Measurements from ENCODE around the gene SRSF7. TPM values are rescaled to one million over a fixed set of nuclear protein-coding genes. Genes with fewer than 3 reads are reported as not detected.

The SRSF7 gene
- total and polyA plus RNA-seq, 2 donors from 2014 or later, result 74.1 to 123 TPM

- no peaks in the 10 kb centered on the region for H3K9me3 ChIP-seq (ENCODE audit: control insufficient read depth in 2 of 3, insufficient read depth in 1 of 3, low read length in 3 of 3)
- H3K9ac ChIP-seq (ENCODE audit: low read length in 3 of 3), result no peak overlapping the region
- no peaks in the 10 kb centered on the region for H3K27me3 ChIP-seq (ENCODE audit: control insufficient read depth, insufficient read depth, low read length)
- no peaks in the 10 kb centered on the region for H3K36me3 ChIP-seq (ENCODE audit: control insufficient read depth in 2 of 3, insufficient read depth in 3 of 3, low read length in 3 of 3)
- FAIRE-seq (no peak), DNase-seq (peak in 2 of 5 donors; percentile 21 to 71)
- H3K27ac ChIP-seq (ENCODE audit: low read depth in 2 of 2, low read length in 2 of 2), result no peak overlapping the region
- TF ChIP-seq, protein P1, sequence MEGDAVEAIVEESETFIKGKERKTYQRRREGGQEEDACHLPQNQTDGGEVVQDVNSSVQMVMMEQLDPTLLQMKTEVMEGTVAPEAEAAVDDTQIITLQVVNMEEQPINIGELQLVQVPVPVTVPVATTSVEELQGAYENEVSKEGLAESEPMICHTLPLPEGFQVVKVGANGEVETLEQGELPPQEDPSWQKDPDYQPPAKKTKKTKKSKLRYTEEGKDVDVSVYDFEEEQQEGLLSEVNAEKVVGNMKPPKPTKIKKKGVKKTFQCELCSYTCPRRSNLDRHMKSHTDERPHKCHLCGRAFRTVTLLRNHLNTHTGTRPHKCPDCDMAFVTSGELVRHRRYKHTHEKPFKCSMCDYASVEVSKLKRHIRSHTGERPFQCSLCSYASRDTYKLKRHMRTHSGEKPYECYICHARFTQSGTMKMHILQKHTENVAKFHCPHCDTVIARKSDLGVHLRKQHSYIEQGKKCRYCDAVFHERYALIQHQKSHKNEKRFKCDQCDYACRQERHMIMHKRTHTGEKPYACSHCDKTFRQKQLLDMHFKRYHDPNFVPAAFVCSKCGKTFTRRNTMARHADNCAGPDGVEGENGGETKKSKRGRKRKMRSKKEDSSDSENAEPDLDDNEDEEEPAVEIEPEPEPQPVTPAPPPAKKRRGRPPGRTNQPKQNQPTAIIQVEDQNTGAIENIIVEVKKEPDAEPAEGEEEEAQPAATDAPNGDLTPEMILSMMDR (IDR thresholded peaks at IDR 0.05; ENCODE audit: borderline replicate concordance, extremely low read depth, insufficient read depth), result no peak
- intact Hi-C loops (cut with DNase I), result no loop called here
- peaks cover 0 to 5% (median 4%) of the 10 kb centered on the region in 3 donors for H3K4me1 ChIP-seq (ENCODE audit: control insufficient read depth in 2 of 3, insufficient read depth in 2 of 3, low read depth in 1 of 3, low read length in 3 of 3)
- no peak overlapping the region for H3K4me3 ChIP-seq (ENCODE audit: low read length in 3 of 3)
Measured at GRCh38 chr2:38775921-38776225, 24.7 kb upstream of the SRSF7 start.

- Histone ChIP-seq H3K4me3 (ENCODE audit: low read length in 3 of 3) (no peak overlapping the region), H3K27ac (ENCODE audit: low read depth in 2 of 2, low read length in 2 of 2) (no peak overlapping the region), H3K4me1 (ENCODE audit: control insufficient read depth in 2 of 3, insufficient read depth in 2 of 3, low read depth in 1 of 3, low read length in 3 of 3) (peaks cover 0 to 5% (median 4%) of the 10 kb centered on the region in 3 donors), H3K36me3 (ENCODE audit: control insufficient read depth in 2 of 3, insufficient read depth in 3 of 3, low read length in 3 of 3) (no peaks in the 10 kb centered on the region), H3K27me3 (ENCODE audit: control insufficient read depth, insufficient read depth, low read length) (no peaks in the 10 kb centered on the region), H3K9ac (ENCODE audit: low read length in 3 of 3) (no peak overlapping the region), H3K9me3 (ENCODE audit: control insufficient read depth in 2 of 3, insufficient read depth in 1 of 3, low read length in 3 of 3) (no peaks in the 10 kb centered on the region)
- DNase-seq, result no peak
- FAIRE-seq, result no peak
- intact Hi-C loops (cut with DNase I), result no loop called here
- TF ChIP-seq, protein P1 (IDR thresholded peaks at IDR 0.05; ENCODE audit: borderline replicate concordance, extremely low read depth, insufficient read depth), result no peak
Measured at GRCh38 chr2:38775097-38775920, 24.1 kb upstream of the SRSF7 start.

GRCh38 chr2:38771632-38772031, 20.5 kb upstream of the SRSF7 start:
- TF ChIP-seq, protein P1 (IDR thresholded peaks at IDR 0.05; ENCODE audit: borderline replicate concordance, extremely low read depth, insufficient read depth), result no peak
- H3K4me1 ChIP-seq (ENCODE audit: control insufficient read depth in 2 of 3, insufficient read depth in 2 of 3, low read depth in 1 of 3, low read length in 3 of 3), result no peaks in the 10 kb centered on the region
- H3K27ac ChIP-seq (ENCODE audit: low read depth in 2 of 2, low read length in 2 of 2), result no peak overlapping the region
- intact Hi-C loops (cut with DNase I), result no loop called here
- no peaks in the 10 kb centered on the region for H3K9me3 ChIP-seq (ENCODE audit: control insufficient read depth in 2 of 3, insufficient read depth in 1 of 3, low read length in 3 of 3)
- H3K9ac ChIP-seq (ENCODE audit: low read length in 3 of 3), result no peak overlapping the region
- no peak overlapping the region for H3K4me3 ChIP-seq (ENCODE audit: low read length in 3 of 3)
- no peak for DNase-seq
- FAIRE-seq, result no peak
- no peaks in the 10 kb centered on the region for H3K27me3 ChIP-seq (ENCODE audit: control insufficient read depth, insufficient read depth, low read length)
- no peaks in the 10 kb centered on the region for H3K36me3 ChIP-seq (ENCODE audit: control insufficient read depth in 2 of 3, insufficient read depth in 3 of 3, low read length in 3 of 3)
